HG02943 (cell line): ENCODE measurements around the gene CSNK2A3.
"Not testable (repeated sequence)": the region's sequence is repeated elsewhere in the genome, so short reads cannot be mapped to it uniquely, and the experiment has no call there.

Experiments
- ATAC-seq: cut with Tn5 transposase; IDR thresholded peaks from one replicate; pipeline ENCODE4 v1.9.1; 2021; ENCODE audit warnings: mild to moderate bottlenecking, low read depth, moderate library complexity; ENCODE audit not compliant: unreplicated experiment

The CSNK2A3 gene

GRCh38 chr11:11352878-11353277 is at the start of gene CSNK2A3:
TSS of gene CSNK2A3 (minus strand) at chr11:11353250. CDS start at chr11:11353119, 131 bp downstream.
- ATAC-seq = not testable (repeated sequence)

GRCh38 chr11:11401960-11402535 is 49.0 kb upstream of the CSNK2A3 start:
- no peak for ATAC-seq

DNA sequence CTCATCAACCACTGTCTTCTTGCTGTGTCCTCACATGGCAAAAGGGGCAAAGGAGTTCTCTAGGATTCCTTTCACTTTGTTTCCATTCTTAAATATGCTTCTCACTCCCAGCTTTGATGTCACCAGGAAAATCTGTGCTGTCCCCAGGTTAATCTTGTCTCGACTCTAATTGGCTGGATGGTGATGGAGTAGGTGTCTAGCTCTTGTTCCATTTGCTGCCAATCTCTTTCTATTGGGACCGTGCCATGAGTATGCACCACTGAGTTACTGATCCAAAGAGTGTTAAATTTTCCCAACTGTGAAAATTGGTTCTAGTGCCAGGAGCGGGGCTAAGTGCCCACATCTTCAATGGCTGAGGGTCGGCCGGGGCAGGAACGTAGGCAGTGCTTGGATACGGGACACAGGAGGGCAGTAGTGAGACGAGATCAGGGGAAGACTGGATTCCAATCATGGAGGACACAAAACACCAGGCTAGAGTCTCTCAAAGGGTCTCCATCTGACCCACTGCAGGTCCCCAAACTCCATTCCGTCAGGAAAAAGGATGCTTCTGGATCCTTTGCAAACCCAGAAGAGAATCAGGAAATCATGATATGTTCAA is 47.7 kb upstream of the CSNK2A3 start:
- no peak for ATAC-seq

DNA sequence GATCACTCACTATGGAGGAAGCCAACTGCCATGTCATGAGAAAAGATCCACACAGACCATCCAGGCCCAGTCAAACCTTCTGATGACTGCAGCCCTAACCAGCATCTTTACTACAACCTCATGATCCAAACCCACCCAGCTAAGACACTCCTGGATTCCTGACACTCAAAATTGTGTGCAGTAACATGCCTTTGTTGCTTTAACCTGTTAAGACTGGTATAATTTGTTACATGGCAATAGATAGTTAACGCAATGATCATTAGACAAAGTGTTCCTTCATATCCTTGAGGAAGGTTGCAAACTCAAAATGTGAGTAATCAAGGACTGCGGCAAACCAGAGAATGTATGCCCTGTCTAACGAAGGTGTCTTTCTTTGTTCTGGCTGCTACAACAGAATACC is 47.1 kb upstream of the CSNK2A3 start:
- no peak for ATAC-seq

DNA sequence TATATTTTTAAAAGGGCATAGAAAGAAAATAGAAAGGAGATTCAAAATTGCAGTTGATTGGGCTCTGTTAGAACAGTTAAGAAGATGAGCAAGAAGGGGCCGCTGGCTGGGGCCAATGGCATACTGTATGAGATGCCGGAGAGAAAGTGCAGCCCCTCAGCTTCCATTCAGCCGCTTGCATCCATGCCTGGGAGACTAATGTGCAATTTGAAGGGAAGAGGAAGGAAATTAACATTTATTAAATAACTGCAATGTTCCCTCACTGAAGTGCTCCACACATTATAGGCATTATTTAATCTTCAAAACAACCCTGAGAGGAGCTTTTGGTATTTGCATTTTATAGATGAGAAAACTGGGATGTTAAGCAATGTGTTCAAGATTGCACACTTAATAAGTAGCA is 44.7 kb upstream of the CSNK2A3 start:
- ATAC-seq = no peak

- ATAC-seq = no peak
Measured at GRCh38 chr11:11397036-11397415, 44.0 kb upstream of the CSNK2A3 start.

DNA sequence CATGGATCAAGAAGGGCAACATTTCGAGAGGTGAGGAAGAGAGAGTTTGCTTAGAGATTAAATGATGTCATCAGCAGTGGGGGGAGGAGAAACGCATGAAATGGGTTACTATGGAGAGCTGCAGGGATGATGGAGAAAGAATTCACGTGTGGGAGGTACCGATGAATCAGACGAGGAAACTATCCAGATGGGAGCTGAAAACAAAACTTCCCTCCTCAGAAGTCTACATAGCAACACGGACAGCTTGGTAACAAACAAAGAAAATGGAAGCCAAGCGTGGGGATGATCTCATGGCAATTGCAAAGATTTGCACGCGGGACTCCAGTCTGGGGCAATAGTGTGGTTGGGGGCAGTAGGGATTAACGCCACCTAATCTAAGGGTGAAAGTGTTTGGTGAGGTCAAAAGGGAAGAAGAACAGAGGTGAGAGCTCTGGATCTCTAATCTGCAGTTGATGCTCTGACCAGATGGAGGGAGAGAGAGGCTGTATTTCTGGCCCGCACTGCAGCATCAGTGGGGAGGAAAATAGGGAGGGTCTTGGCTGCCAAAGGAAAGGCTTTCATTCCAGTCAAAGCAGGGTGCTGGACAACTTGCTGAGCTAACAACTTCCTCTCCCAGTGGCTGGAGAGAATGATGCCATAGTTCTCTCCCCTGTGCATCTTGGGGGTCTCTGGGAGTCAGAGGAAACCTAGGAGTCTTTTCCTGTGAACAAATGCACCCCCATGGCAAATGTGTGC is 43.4 kb upstream of the CSNK2A3 start:
- ATAC-seq = no peak

DNA sequence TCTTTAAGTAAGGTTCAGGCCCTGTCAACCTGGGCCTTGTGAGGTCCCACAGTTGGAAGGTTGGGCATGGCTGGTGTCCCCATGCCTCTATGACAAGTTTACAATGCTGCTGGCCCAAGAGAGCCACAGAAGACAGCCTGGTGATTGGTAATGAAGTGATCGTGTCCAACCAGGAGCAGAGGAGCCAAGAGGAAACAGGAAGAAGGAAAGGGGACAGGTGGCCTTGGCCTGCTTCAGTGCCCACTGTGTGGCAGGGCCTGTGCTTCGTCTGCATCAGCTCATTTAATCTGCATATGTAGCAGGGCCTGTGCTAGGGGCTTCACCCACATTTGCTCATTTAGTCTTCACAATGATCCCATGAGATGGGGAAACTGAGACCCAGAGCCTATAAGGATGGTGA is 42.1 kb upstream of the CSNK2A3 start:
- ATAC-seq = no peak

DNA sequence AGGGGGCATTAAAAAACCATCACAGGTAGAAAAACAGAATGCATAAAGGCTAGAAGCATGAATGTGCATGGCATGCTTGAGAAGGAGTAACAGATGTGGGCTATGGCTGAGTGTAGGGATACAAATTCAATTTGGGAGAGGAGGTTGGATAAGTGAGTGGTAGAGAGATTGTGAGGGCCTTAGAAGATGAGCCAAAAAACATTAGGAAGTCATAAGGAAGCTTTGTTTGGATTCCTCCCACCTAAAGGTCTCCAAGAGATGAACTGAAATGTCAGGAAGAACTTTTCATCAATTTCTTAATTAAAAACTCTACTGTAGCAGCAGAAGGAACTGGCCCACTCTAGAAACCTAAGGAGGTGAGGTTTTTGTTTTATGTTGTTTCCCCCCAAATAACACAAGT is 41.2 kb upstream of the CSNK2A3 start:
- no peak for ATAC-seq

GRCh38 chr11:11391796-11392463 is 38.9 kb upstream of the CSNK2A3 start:
- ATAC-seq = no peak

DNA sequence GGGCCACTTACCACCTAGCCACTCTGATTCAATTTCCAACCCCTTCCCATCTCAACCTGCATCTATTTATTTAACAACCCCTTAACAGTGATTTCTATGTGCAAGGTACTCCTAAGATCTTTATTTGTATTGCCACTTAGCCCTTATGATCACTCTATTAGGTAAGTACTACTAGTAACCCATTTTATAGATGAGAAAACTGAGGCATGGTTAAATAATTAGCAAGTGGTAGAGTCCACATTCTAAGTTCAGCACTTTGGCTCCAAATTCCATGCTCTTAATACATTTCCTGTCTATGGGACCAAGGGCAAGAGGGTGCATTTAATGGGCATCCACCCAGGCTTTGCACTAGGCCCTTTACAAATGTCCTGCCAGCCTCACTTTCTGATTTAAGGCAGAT is 38.1 kb upstream of the CSNK2A3 start:
- ATAC-seq = no peak

- no peak for ATAC-seq
Measured at GRCh38 chr11:11390068-11390771, 37.2 kb upstream of the CSNK2A3 start.

DNA sequence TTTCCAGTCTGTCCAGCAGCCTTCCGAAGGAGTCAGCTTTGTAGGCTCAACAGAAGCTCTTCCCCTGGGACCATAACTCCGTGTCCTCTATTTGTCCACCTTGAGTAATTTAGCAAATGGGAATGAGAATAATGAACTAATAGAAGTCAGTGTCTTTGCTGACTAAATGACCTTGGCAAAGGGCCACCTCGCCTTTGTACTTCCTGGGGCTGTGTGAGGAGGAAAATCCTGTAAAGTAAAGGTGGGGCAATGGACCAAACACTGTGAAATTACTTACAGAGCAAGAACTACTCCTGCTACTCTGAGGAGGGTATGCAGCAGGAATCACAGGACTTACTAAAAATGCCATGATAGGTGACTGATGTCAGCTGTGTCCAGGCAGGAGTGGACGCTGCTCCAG is 36.2 kb upstream of the CSNK2A3 start:
- ATAC-seq = no peak

GRCh38 chr11:11387622-11388305 is 34.7 kb upstream of the CSNK2A3 start:
- no peak for ATAC-seq

DNA sequence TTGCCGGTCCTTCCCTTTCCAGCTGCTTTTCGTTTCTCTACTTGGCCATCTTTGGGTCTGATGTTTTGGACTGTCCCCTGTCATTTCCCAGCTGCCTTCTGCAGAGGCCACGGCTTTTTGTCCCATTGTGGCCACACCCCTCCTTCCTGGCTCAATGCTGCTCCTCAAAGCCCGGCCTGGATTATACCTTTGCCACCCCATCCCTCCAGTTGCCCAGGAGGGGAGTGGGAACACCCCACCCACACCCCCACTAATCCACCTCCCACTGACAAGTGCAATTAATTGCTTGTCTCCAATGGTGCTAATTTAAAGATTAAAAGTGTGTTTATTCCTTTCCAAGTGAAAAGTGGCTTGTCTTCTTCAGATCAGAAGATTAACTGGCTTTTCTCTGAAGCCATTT is 34.2 kb upstream of the CSNK2A3 start:
- ATAC-seq = no peak

DNA sequence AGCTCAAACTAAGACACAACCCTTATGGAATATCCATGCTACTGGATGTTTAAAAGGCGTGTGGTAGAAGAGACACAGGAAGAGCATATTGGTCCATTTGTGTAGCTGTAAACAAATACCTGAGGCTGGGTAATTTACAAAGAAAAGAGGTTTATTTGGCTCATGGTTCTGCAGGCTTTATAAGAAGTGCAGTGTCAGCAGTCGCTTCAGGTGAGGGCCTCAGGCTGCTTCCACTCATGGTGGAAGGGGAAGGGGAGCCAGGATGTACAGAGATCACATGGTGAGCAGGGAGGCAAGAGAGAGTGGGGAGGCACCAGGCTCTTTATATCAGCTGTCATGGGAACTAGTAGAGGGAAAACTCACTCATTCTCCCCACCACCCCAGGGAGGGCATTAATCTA is 31.8 kb upstream of the CSNK2A3 start:
- ATAC-seq = no peak

GRCh38 chr11:11383995-11384394 is 30.9 kb upstream of the CSNK2A3 start:
- ATAC-seq = no peak

DNA sequence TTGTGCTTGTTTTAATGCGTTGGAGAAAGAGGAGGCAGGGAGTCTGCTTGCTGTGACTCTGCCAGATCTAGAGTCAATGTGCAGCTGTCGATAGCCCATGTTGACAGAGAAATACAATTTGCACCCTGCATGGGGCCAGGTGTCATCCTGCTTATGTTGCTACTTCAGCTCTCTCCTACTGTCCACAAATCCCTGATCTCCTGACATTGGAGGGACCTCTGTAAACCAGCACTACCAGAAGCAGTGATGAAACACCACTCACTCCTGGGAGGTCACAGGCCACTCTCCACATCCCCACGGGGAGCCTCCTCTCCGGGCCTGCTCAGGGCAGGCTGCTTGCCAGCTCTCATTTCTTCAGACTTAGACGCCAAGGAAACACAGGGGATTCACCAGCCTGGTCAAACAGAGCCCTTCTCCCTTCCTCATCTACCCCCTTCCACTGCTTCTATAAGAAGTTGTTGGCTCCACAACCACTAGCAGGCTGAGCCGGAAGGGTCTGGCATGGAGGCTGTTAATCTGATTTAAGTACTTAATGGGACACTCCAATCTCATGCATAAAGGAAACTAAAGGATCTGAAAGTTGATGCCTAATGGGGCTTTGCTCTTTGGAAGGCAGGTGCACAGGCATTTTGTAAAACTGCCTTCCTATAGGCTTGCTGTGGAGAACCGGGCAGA is 29.9 kb upstream of the CSNK2A3 start:
- ATAC-seq = no peak

GRCh38 chr11:11381471-11382105 is 28.5 kb upstream of the CSNK2A3 start:
- ATAC-seq = no peak
